Heart left ventricle (tissue), 16 donors: ENCODE measurements around the gene CTPS1. TPM values are rescaled to one million over a fixed set of nuclear protein-coding genes. Genes with fewer than 3 reads are reported as not detected.

ENCODE experiments used
- ATAC-seq, 4 donors: fragments of 200-7000 bp; cut with Tn5 transposase; one replicate each; pipeline ENCODE4 v1.9.1; 2020 to 2022; ENCODE audit warnings: moderate library complexity in 4 of 4, mild to moderate bottlenecking in 3 of 4, moderate number of reproducible peaks in 1 of 4
- DNase-seq, 5 donors: peaks; one replicate each; pipeline ENCODE4 v3.0.0-alpha.2; 2020
- H3K27ac ChIP-seq, 12 donors: fragments of 200-600 bp; sonication (generic) in 4 of 12; one replicate each; pipeline versions ENCODE4 v1.5.0 to v1.8.0; 2016 to 2022; ENCODE audit warnings: mild to moderate bottlenecking in 2 of 12
- H3K27me3 ChIP-seq, 9 donors: fragments of 200-600 bp; sonication (generic) in 2 of 9; one replicate each; pipeline versions ENCODE4 v1.5.1 to v1.8.0; 2016 to 2022; ENCODE audit warnings: mild to moderate bottlenecking in 3 of 9
- H3K36me3 ChIP-seq, 9 donors: fragments of 200-600 bp; sonication (generic) in 2 of 9; one replicate each; pipeline versions ENCODE4 v1.5.0 to v1.8.0; 2018 to 2022; ENCODE audit warnings: mild to moderate bottlenecking in 2 of 9
- H3K4me1 ChIP-seq, 12 donors: fragments of 200-600 bp; sonication (generic) in 4 of 12; one replicate each; pipeline versions ENCODE4 v1.5.0 to v1.8.0; 2016 to 2022; ENCODE audit warnings: mild to moderate bottlenecking in 3 of 12
- H3K4me3 ChIP-seq, 12 donors: fragments of 200-600 bp; sonication (generic) in 4 of 12; one replicate each; pipeline versions ENCODE4 v1.5.0 to v1.8.0; 2017 to 2022; ENCODE audit warnings: mild to moderate bottlenecking in 9 of 12, moderate library complexity in 4 of 12
- H3K9me3 ChIP-seq, 12 donors: fragments of 200-600 bp; sonication (generic) in 4 of 12; one replicate each; pipeline versions ENCODE4 v1.5.0 to v1.8.0; 2016 to 2022; ENCODE audit warnings: mild to moderate bottlenecking in 1 of 12
- CTCF ChIP-seq, 12 donors: fragments of 200-600 bp; sonication (generic) in 4 of 12; IDR thresholded peaks; one replicate each; pipeline versions ENCODE4 v1.5.0 to v1.8.0; 2018 to 2022; ENCODE audit warnings: antibody characterized with exemption in 12 of 12, mild to moderate bottlenecking in 5 of 12
- POLR2A ChIP-seq, 2 donors: fragments of 450-650 bp; IDR thresholded peaks; one replicate each; pipeline ENCODE4 v1.6.1; 2017; ENCODE audit warnings: antibody characterized with exemption in 2 of 2, mild to moderate bottlenecking in 2 of 2, moderate library complexity in 2 of 2
- WGBS, 4 donors: extraction: QIAGEN DNeasy Blood & Tissue Kit in 2 of 4; methylation state at CpG; one replicate each; pipeline versions ENCODE4 v1.1.5 to v1.1.7; 2013 to 2018; 5-methylcytosine and 5-hydroxymethylcytosine counted together
- intact Hi-C, 10 donors: fragments of 100-400 bp; cut with DNase I; formaldehyde crosslinking; loops; one replicate each; pipeline versions ENCODE4 v1.11.1 to v1.14.2; 2022
- polyA plus RNA-seq, 2 donors: library from polyadenylated mRNA; stranded (reverse); fragments of 200-250 nt; gene quantifications; one replicate each; pipeline ENCODE4 v1.2.3, GENCODE V29; 2013
- total RNA-seq, 9 donors: library from RNA; depleted of rRNA in 2 of 9; stranded (reverse); fragments of >200 nt in 2 of 9; fragmentation: NEBNext Ultra II Directional in 3 of 9; extraction: Animal tissue kit (Norgen Biotek cat#: 25700) in 3 of 9; gene quantifications; one replicate each; pipeline versions ENCODE4 v1.1.0 to v1.2.4, GENCODE V29; 2016 to 2023
- donor health status: ischemic (EF 13 %, LVEDD 7.1; RV severe dilation, severe dysfunction).
- donor health status: healthy with polysubstance abuse.
- donor health status: DM: no; HTN: yes; CAD: no.
- donor health status: DM: no; HTN: no; CAD: no.
- donor health status: ischemic (EF 25% LVEDD 6.9; RV normal size, moderate dysfunction).
- donor health status: ischemic (EF 25% LVEDD 5.7; RV mildly dilated, moderate dysfunction).
- donor health status: healthy.
- donor health status: DM: yes; HTN: yes; CAD: no.
- donor health status: ischemic (EF 35%, LVEDD 5.7; RV mildly dilated, moderate dysfunction).
- donor health status: nonischemic (EF 11% LVEDD 7.7; RV severe dilation, severe dysfunction).
- donor health status: DM: yes; HTN: yes; CAD: no.
- donor health status: PGD.
- donor health status: ischemic (EF 29% LVEDD 5.4; RV normal size, mild dysfunction).
- donor health status: nonischemic (EF 23%, LVEDD 6.1; RV moderate dilation, normal function).

CTPS1 gene
- total and polyA plus RNA-seq, 11 donors = 3.7 to 22.5 (median 7.4) TPM

DNA sequence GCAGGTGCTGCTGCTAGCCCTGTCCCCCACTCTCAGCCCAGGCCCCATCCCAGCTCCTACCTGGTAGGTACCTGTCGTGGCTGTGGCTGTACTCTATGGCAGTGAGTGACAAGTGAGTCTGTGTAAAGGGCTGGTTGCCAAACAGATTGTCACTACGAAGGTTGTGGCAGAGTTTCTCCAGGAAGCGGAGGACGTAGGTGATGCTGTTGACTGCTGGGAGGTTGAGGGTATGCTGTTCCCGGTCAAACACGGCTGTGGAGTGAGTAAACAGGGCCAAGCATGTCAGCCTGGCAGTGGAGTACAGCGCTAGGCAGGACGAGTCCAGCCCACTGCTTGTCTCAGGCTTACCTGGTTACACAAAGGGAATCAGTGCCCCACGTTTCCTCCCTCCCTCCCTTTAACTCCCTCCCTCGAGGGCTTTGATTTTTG lies 66.9 kb downstream of the CTPS1 start:
- no peak for DNase-seq
- peak in 3 of 4 donors; percentile 16 to 34 (median 22) for ATAC-seq
- Histone ChIP-seq H3K36me3 (peaks cover 0 to 57% (median 25%) of the 10 kb centered on the region in 9 donors), H3K27ac (peak overlapping the region in 10 of 12 donors; percentile 25 to 74 (median 58)), H3K9me3 (no peaks in the 10 kb centered on the region), H3K27me3 (no peaks in the 10 kb centered on the region), H3K4me3 (no peak overlapping the region), H3K4me1 (peaks cover 0 to 34% (median 26%) of the 10 kb centered on the region in 12 donors)
- no peak for TF ChIP-seq POLR2A (IDR thresholded peaks at IDR 0.05)
- no peak for TF ChIP-seq CTCF (IDR thresholded peaks at IDR 0.05)
- intact Hi-C loops = loop anchor here in 3 of 10 donors (10.0 kb wide), 4 partner anchors 58 to 198 kb away; partner anchors contain the start of gene SCMH1 (in 1 of the 3)
- WGBS, 4 donors = 67 to 72% (median 69%) methylated on average over 10 of the region's 10 CpGs

GRCh38 chr1:41048540-41048939 lies 69.0 kb downstream of the CTPS1 start:
- H3K4me3 ChIP-seq = no peak overlapping the region
- WGBS, 4 donors = 87 to 94% (median 90%) methylated on average over 3 of the region's 3 CpGs
- H3K27me3 ChIP-seq = no peaks in the 10 kb centered on the region
- intact Hi-C loops = loop anchor here in 3 of 10 donors (10.0 kb wide), 4 partner anchors 56 to 196 kb away; partner anchors contain the start of gene SCMH1 (in 1 of the 3)
- no peak for ATAC-seq
- no peak overlapping the region for H3K27ac ChIP-seq
- H3K9me3 ChIP-seq = no peaks in the 10 kb centered on the region
- H3K4me1 ChIP-seq = peaks cover 0 to 34% (median 25%) of the 10 kb centered on the region in 12 donors
- TF ChIP-seq POLR2A (IDR thresholded peaks at IDR 0.05) (no peak), CTCF (IDR thresholded peaks at IDR 0.05) (no peak)
- no peak for DNase-seq
- peaks cover 0 to 72% (median 25%) of the 10 kb centered on the region in 9 donors for H3K36me3 ChIP-seq

- H3K4me1 ChIP-seq = peaks cover 0 to 11% (median 5%) of the 10 kb centered on the region in 12 donors
- intact Hi-C loops = no loop called here
- ATAC-seq (no peak), DNase-seq (no peak)
- H3K4me3 ChIP-seq = no peak overlapping the region
- WGBS, 4 donors = 92 to 100% (median 95%) methylated on average over 1 of the region's 1 CpG
- no peak overlapping the region for H3K27ac ChIP-seq
- peaks cover 0 to 73% (median 25%) of the 10 kb centered on the region in 9 donors for H3K36me3 ChIP-seq
- TF ChIP-seq CTCF (IDR thresholded peaks at IDR 0.05) (no peak), POLR2A (IDR thresholded peaks at IDR 0.05) (no peak)
- no peaks in the 10 kb centered on the region for H3K27me3 ChIP-seq
- no peaks in the 10 kb centered on the region for H3K9me3 ChIP-seq
These were observed 71.5 kb downstream of the CTPS1 start for GRCh38 chr1:41051022-41051421.

GRCh38 chr1:41053316-41053715 lies 73.8 kb downstream of the CTPS1 start:
- intact Hi-C loops = no loop called here
- WGBS, 4 donors = 69 to 86% (median 81%) methylated on average over 2 of the region's 2 CpGs
- Histone ChIP-seq H3K36me3 (peaks cover 0 to 74% (median 18%) of the 10 kb centered on the region in 9 donors), H3K4me3 (no peak overlapping the region), H3K9me3 (no peaks in the 10 kb centered on the region), H3K27ac (no peak overlapping the region), H3K27me3 (no peaks in the 10 kb centered on the region), H3K4me1 (no peaks in the 10 kb centered on the region)
- ATAC-seq (no peak), DNase-seq (no peak)
- no peak for TF ChIP-seq POLR2A (IDR thresholded peaks at IDR 0.05)
- no peak for TF ChIP-seq CTCF (IDR thresholded peaks at IDR 0.05)
